Ishikawa (cell line): Measurements from ENCODE around the gene ARHGEF3.

Experiments used
- FOXM1 ChIP-seq: IDR thresholded peaks from 2 replicates; pipeline ENCODE4 v1.6.1; 2012; ENCODE audit warnings: low read depth, borderline replicate concordance
- MAX ChIP-seq: IDR thresholded peaks from 2 replicates; pipeline ENCODE4 v1.6.1; 2012
- RAD21 ChIP-seq: IDR thresholded peaks from 2 replicates; pipeline ENCODE4 v1.6.1; 2012; ENCODE audit warnings: low read depth
- REST ChIP-seq: IDR thresholded peaks from 2 replicates; pipeline ENCODE4 v1.6.1; 2012; ENCODE audit warnings: low read depth, mild to moderate bottlenecking
- TAF1 ChIP-seq: IDR thresholded peaks from 2 replicates; pipeline ENCODE4 v1.6.1; 2012; ENCODE audit warnings: low read depth, mild to moderate bottlenecking
- YY1 ChIP-seq: IDR thresholded peaks from 2 replicates; pipeline ENCODE4 v1.6.1; 2012; ENCODE audit warnings: low read depth

- TF ChIP-seq RAD21 (no peak), MAX (no peak), TAF1 (no peak), FOXM1 (no peak), YY1 (no peak), REST (no peak)
Measured at GRCh38 chr3:56823421-56823926, 21.7 kb upstream of the ARHGEF3 start.
